CD1c-positive myeloid dendritic cell (primary cell): Measurements from ENCODE around the gene THSD7B.
"Not testable (repeated sequence)": the region's sequence is repeated elsewhere in the genome, so short reads cannot be mapped to it uniquely, and the experiment has no call there.

ENCODE experiments used
- DNase-seq: peaks from one replicate; pipeline ENCODE4 v3.0.0-alpha.2; 2016; ENCODE audit errors: extremely low spot score

The THSD7B gene

DNA sequence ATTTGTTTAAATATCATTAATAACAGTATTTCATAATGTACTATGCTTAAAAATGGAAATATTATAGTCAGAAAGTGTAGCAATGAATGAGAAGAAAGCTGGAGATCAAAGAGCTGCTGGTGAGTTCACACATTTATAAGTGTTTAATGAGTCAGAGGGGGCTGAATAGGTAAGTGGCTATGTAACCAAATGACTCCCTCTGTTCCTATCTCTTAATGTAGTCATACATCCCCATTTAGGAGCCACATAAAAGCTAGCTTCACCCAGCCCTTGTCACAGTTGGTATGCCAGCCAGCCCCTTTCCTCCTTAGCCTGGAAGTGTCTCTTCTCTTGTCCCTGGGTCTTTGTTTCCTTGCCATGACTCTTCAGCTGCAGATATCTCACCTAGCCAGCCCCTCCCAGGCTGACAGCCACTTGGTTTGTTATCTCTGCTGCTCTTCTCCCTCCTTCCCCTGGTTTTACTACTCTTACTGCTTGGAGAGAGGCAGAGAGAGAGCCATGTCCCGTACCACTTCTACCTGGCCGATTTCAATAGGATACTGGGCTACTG, 760.4 kb downstream of the THSD7B start:
- no peak for DNase-seq

DNA sequence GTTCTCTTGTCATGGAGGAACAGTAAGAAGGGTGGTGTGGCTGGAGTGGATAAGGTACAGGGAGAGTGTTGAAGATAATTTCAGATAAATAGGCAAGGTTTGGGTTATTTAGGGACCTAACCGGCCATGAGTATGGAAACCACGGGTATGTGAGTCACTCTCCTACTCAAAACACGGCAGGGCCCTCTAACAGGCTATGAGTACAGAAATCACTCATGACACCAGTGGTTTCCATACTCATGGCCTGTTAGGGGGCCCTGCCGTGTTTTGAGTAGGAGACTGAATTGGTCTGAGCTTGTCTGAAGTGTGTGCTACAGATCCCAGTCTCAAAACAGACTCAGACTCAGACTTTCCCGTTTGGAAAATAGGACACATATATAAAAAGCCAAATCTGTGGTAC, 770.6 kb downstream of the THSD7B start:
- no peak for DNase-seq

DNA sequence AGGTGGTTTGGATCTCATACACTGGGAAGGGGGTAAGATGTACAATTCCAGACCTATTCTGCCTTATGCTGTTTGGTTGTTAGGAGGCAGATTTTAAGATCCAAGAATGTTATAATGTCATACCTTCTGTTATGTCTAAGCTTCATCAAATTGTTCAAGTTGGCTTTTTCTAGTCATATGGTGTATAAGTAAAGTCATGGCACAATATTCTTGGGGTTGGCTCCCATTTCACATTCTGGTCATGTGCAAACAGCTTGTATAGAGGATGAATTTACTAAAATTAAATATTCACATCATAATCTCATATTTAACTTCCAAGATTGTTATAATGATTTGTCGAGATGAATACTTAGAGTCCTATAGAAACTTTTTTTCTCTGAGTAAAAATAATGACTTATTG, 774.0 kb downstream of the THSD7B start:
- no peak for DNase-seq

DNA sequence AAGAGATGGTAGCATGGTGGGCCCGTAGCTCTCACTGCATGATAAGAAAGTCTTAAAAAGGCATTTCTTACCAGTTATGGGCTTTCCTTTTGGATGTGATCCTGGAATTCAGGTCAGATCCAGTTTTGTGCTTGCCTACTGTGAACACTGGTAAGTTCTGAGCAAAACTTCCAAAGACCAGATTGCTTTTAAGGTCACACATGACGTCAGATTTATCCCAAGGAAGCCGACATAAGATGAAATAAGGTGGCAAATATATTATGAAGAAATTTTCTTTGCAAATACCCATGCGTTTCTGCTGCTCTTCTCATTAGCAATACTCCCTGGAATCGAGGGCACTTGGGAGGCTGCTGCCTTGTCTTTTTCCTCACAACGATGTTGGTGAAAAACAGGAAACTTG, 782.5 kb downstream of the THSD7B start:
- DNase-seq = no peak

DNA sequence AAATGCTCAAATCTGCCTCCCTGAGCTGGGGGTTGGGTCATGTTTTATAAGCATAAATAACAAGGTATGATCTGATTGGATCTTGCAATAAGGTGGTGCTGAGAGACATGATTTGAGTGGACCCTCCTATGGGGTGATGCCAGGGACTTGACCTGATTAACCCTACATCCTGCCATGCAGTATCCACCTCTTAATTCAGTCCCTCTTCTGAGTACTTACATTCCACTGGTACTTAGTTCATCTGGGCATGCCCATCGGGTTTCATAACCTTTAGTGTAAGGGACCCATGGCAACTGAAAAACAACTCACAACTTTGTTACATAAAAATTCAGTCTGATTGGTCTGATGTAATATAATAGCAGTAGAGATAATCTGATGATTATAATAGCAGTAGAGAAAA, 801.0 kb downstream of the THSD7B start:
- DNase-seq = no peak

DNA sequence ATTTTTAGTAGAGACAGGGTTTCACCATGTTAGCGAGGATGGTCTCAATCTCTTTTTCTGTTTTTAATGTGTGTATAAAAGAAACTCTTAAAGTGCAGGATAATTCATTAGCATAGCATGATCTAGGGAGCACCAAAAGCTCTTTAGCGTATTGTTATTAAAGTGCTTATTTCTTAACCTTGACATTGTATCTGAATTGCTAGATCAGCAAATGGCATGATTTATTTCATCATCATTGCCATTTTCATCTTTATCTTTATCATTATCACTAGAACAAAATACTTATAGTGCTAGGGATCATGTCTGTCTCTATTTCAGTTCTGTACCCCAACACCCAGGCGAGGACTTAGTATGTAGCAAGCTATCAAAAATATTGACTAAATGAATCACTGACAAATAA, 805.1 kb downstream of the THSD7B start:
- DNase-seq = no peak

DNA sequence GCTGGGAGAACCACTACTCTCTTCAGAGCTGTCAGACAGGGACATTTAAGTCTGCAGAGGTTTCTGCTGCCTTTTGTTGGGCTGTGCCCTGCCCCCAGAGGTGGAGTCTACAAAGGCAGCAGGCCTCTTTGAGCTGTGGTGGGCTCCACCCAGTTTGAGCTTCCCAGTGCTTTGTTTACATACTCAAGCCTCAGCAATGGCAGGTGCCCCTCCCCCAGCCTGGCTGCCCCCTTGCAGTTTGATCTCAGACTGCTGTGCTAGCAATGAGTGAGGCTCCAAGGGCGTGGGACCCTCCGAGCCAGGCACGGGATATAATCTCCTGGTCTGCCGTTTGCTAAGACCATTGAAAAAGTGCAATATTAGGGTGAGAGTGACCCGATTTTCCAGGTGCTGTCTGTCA, 822.5 kb downstream of the THSD7B start:
- DNase-seq = not testable (repeated sequence)

DNA sequence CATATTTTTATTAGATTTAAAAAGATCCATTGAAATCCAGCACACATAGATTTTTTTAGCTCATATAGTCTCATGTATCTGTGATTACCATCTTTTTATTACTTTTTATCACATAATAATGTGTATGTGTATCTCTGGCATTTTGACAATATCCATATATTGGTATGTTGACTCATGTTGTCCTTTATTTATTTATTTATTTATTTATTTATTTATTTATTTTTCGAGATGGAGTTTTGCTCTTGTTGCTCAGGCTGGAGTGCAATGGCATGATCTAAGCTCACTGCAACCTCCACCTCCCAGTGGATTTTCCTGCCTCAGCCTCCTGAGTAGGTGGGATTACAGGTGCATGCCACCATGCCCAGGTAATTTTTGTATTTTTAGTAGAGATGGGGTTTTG, 823.2 kb downstream of the THSD7B start:
- not testable (repeated sequence) for DNase-seq

DNA sequence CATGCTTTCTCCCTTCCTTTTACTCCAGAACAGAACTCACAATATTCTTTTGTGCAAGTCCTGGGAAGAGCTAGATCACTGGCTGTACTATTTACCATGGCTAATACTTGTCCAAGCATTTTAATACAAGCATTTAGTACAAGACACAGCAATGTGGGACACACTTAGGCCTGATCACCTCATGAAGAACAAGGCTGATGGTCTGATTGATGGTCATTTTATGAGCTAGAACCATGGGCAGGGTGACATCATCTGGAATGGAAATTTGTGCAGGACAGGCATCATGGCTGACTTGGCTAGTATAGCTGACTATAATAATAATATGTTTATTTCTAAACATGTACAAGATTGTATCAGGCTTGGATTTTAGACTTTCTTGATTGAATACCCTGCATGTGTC, 824.8 kb downstream of the THSD7B start:
- no peak for DNase-seq

DNA sequence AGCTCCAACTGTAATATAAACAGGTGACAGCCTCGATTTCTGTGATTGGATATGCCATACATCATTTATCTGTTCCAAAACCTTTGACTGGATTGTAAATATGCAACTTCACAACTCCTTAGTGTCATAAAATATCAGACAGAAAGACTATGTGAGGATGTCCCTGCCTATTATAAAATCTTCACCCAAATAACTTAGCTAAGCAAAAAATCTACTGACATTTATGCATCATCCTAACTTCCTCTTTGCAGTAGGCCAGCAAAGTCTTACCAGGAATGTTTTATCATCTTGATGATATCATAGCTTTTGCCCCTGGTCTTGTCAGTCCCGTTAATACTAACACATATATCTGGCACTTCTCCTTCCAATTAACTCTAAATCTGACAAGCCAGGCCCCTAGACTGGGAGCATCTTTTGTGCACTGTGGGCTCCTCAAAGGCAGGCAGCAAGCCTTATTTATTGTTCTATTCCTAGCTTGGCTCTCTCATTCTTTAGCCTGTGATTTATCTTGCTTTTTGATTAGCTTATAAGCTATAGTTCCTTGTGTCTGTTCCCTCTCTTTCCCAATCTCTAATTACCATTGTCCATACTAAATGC, 842.5 kb downstream of the THSD7B start:
- DNase-seq = no peak

DNA sequence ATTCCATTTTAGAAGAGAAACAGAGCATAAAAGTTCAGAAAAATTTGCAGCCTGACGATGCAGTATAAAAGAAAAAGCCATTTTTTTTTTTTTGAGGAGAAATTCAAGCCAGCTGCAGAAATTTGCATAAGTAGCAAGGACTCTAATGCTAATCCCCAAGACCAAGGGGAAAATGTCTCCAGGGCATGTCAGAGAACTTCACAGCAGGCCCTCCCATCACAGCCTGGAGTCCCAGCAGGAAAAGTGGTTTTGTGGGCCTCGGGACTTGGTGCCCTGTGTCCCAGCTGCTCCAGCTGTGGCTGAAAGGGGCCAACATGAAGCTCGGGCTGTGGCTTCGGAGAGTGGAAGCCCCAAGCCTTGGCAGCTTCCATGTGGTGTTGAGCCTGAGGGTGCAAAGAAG, 873.6 kb downstream of the THSD7B start:
- DNase-seq = no peak

DNA sequence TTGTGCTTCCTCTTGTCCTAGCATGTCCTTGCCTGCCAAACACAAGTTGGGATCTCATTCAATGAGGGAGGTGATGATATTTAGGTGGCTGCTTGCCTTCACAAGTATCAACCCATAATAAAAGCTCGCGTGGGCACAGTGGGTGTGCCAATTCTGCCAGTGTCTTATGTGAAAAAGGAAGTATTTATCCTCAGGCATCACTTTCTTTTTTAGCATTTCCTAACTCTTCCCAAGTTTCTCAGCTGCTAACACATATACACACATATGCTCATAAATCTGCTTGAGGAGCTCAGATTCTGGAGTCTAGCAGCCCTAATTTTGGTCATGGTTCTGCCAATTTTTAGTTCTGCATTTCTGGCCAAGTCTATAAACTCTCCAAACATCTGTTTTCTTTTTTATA, 879.4 kb downstream of the THSD7B start:
- no peak for DNase-seq

DNA sequence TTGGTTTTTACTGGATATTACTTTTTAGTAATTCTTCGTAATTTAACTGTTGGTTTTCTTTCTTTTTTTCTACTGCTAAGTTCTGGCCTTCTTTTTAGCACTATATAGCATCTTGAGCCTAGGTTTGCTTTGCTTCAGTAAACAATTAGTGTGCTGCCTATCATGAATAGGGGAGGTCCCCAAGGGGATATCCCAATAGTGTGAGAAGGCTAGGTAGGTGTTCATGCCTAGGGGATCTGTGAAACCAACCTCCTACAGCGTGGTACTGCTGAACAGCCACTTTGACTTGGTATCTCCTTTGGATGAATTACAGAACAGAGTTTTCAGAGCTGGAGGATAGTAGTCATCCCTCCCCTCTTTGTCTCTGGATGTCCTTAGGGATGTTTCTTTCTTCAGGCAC, 888.7 kb downstream of the THSD7B start:
- no peak for DNase-seq

DNA sequence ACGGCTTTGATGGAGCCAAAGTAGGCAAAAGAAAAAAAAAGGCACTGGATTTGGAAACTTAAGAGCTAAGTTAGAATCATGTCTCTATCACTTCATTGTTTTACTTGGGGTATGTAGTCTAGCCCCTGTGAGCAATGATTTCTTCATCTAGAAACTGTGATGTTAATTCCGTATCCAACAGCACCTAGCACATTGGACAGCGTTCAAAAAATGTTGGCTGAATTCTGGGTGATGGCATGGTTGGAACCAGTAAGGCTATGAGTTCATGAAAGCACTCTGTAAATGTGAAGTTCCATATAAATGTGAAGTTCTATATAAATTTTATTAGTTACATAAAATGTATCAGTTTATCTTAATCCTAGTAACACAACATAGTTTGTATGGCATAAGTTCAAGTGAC, 890.5 kb downstream of the THSD7B start:
- no peak for DNase-seq

DNA sequence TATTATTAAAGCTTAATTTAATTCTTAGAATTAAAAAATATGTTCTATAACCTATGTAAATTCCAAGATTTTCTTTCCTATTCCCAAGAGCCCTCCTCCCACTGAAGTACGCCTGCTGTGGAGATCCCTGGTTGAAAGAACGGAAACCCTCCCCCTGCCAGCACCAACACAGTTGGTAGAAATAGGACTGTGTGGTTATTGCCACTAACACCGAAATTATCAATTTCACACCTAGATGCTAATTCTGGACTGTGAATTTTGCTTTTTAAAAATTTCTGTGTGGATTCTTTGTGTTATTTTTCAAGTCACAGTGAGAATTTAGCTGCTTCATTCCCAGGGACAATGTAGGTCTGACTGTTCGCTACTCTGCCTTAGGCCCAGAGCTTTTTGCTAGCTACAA, 893.1 kb downstream of the THSD7B start:
- DNase-seq = no peak

DNA sequence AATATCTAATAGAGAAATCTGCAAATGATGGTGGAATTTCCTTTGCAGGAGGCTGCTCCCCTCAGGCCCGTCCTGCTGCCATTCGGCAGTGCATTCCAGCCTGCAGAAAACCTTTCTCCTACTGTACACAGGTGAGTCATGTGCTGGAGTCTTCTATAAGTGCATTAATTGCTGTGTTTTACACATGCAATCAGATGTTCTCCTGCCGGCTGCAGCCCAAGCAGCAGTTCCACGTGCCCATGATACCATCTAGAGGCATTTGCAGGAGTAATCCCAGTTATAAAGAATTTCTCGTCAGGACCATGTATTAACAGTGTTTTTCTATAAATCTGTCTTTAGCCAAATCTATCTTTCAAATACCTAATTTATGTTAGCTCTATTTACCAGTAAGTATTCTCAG, 894.3 kb downstream of the THSD7B start:
- no peak for DNase-seq

DNA sequence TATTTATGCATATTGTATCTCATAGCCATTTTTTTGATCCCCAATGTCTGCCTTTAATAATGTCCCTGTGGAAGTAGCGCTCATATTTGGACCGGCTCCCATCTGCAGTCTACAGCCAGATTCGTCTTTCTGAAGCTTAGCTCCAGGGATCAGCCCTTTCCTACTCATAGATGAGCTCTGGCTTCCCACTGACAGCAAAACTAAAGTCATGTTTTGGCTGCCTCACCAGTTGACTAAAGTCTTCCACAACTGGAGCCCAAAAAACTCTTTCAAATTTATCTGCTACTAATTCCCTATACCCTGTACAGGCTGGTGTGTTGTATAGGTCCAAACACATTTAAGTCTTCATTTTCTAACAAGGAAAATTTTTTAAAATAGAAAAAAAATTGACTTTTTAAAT, 904.8 kb downstream of the THSD7B start:
- no peak for DNase-seq

DNA sequence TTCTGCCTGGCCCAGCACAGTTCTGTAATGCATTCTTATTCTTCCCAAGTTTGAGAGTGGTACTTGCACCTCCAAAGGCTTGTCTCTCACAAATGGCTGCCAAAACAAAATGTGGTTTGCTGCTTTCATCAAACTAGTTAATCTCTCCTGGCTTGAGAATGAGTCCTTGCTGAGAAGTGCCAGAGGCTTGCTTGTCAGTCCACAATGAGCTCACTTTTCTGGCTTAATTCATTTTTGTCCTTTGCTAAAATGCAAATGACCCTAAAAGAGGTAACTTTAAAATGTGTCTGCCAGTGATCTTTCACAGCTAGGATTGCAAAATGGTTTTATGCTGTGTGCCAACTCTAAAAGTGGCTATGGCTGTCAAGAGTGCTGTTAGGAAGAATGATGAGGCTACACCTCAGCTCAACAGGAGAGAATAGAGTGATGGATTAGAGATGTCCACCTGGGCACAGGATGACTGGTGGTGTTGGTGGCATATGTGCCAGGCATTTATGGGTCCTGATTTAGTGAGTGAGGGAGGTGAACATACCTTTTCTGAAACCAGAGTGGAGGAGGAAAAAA, 907.7 kb downstream of the THSD7B start:
- DNase-seq = no peak

DNA sequence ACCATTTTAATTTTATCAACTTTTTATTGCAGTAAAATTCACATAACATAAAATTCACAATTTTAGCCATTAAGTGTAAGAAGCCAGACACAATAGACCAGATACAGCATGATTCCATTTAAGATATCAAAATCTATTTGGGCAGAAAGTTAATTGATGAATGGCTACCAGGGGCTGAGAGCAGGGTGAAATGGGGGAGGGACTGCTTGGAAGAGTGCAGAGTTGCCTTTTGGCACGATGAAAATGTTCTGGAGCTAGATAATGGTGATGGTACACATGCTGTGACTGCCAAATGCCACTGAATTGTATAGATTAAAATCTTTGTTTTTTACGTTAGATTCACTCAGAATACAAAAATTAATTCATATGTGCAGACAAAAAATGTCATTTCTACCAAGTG, 909.6 kb downstream of the THSD7B start:
- DNase-seq = no peak

DNA sequence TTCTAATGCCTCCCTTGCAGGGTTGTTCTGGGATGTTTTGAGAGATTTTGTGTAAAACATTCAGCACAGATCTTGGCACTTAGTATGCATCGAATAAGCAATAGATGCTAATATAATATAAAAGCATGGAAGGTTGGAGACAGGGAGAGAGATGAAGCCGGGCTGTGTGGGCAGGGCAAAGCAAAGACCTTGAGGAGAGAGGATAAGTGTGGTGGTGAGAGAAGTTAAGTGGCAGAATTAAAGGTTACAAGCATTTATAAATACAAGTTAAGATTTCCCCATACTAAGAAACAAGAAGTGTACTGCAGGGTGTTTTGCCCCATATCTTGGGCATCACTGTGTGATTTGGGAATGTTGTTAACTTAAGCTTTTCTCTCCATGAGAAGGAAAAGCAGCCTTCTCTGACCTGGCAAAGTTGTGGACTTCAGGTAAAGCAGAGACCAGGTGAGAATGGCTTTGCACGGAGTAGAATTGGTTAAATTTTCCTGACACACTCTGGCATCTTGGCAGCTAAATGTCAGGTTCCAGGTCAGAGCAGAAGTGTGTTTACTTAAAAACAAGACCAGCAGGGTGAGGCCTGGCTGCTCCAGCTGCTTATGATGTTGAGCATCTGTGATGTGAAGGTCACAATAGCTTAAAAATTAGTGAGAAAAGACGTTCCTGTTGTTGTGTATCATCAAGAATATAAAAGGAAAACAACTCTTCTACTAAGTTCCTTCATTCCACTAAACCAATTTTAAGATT, 910.4 kb downstream of the THSD7B start:
- no peak for DNase-seq

DNA sequence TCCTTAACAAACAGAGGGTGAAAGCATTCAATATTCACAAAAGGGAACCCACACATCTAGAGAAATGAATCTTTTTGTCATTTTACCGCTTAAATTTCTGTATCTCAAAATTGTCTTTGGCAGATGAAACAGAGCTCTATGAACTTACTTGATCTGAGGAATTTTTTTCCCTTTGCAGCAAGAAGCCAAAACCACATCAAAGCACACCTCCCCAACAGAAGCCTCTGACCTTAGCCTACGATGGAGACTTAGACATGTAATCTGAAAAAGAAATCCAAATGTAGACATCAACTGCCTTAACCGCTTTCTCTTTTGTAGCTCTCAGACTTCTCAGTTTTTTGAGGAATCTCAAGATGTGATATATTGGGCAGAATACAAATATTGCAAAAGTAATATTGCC, 911.0 kb downstream of the THSD7B start:
- DNase-seq = no peak

DNA sequence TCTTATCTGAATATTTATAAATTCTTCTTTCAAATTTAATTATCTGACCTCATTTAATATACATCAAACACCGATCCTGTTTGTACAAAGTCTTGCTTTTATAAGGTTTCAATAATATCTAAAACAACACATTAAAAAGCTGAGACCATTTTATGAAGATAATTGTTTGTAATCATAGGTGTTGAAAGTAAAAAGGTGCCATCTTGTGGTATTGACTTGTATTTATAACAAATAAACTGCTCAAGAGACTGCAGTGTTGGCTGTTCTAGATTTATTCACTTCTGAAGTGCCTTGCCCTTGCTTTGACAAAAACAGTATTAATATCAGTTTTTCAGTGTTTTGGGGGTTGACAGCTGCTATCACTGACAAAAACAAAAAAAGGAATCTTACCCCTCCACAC, 912.1 kb downstream of the THSD7B start:
- no peak for DNase-seq

DNA sequence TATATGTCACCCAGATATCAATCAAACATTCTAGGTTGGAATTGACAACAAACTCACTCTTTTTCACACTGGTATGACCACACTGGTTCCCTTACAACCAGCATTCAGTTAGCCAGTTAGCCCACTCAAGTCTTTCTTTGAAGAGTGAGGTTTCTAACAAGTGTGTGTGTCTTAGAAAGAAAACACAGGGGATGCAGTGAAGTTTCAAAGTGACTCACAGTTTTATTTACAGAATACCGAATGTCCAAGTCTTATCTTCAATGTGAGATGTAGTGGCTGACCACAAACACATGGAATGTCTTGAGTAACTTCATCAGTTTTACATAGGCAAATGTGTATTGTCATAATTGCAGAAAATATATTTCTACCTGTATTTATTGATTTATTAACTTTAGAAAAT, 924.2 kb downstream of the THSD7B start:
- no peak for DNase-seq
